K562 (cell line): ENCODE measurements around the gene LRRC71. TPM values are rescaled to one million over a fixed set of nuclear protein-coding genes. Genes with fewer than 3 reads are reported as not detected.

ENCODE experiments used
- HINFP ChIP-seq: fragments of 450-650 bp; conservative IDR thresholded peaks from 2 replicates; pipeline ENCODE4 v1.6.1; 2016; ENCODE audit warnings: missing genetic modification characterization, low read depth, mild to moderate bottlenecking, control low read depth, missing compliant biosample characterization
- IRF1 ChIP-seq: sonication (generic); formaldehyde crosslinking; IDR thresholded peaks from 2 replicates; pipeline ENCODE4 v1.8.0; 2022; ENCODE audit warnings: missing genetic modification reagents, mild to moderate bottlenecking, borderline replicate concordance
- MCM3 ChIP-seq: fragments of 450-650 bp; IDR thresholded peaks from 2 replicates; pipeline ENCODE4 v1.6.1; 2016
- NCOR1 ChIP-seq: fragments of 450-650 bp; IDR thresholded peaks from 2 replicates; pipeline ENCODE4 v1.6.1; 2016; ENCODE audit warnings: mild to moderate bottlenecking, moderate library complexity
- RBM17 ChIP-seq: fragments of 200-400 bp; formaldehyde crosslinking; IDR thresholded peaks from 2 replicates; pipeline ENCODE4 v1.6.1; 2017; ENCODE audit warnings: low read depth, mild to moderate bottlenecking, low read length, borderline replicate concordance
- SAFB2 ChIP-seq: fragments of 200-400 bp; formaldehyde crosslinking; IDR thresholded peaks from 2 replicates; pipeline ENCODE4 v1.6.1; 2018; ENCODE audit warnings: borderline replicate concordance, low read length, low read depth, moderate library complexity; ENCODE audit not compliant: severe bottlenecking
- YY1 ChIP-seq, 3 experiments: IDR thresholded peaks; 2 replicates each; pipeline ENCODE4 v1.6.1; 2011; ENCODE audit warnings: low read length in 2 of 3, mild to moderate bottlenecking in 2 of 3, moderate library complexity in 2 of 3, borderline replicate concordance in 1 of 3, control low read depth in 1 of 3, low read depth in 1 of 3; ENCODE audit not compliant: insufficient read depth in 3 of 3, insufficient replicate concordance in 2 of 3, control insufficient read depth in 1 of 3, insufficient read length in 1 of 3; ENCODE audit errors: extremely low read depth in 1 of 3
- ZFX ChIP-seq: sonication (generic); formaldehyde crosslinking; IDR thresholded peaks from 2 replicates; pipeline ENCODE4 v1.8.0; 2022; ENCODE audit warnings: mild to moderate bottlenecking, missing genetic modification reagents, moderate library complexity
- ZNF224 ChIP-seq: sonication (generic); formaldehyde crosslinking; IDR thresholded peaks from 2 replicates; pipeline ENCODE4 v1.8.0; 2022; ENCODE audit warnings: mild to moderate bottlenecking, missing genetic modification reagents
- ZNF324 ChIP-seq: fragments of 250-450 bp; sonication (Bioruptor Pico); IDR thresholded peaks from 2 replicates; pipeline ENCODE4 v1.4.0; 2020; ENCODE audit warnings: mild to moderate bottlenecking
- ZNF644 ChIP-seq: fragments of 200-800 bp; sonication (Bioruptor generic); IDR thresholded peaks from 2 replicates; pipeline ENCODE4 v1.6.1; 2016; ENCODE audit warnings: low read depth, missing genetic modification characterization, missing compliant biosample characterization
- ZNF79 ChIP-seq: fragments of 250-450 bp; sonication (Bioruptor Pico); IDR thresholded peaks from 2 replicates; pipeline ENCODE4 v1.4.0; 2020; ENCODE audit warnings: low read depth, mild to moderate bottlenecking, moderate library complexity
- ZNF830 ChIP-seq: fragments of 250-450 bp; sonication (Bioruptor Pico); IDR thresholded peaks from 2 replicates; pipeline ENCODE4 v1.5.0; 2021; ENCODE audit warnings: mild to moderate bottlenecking
- polyA plus RNA-seq, 8 experiments: library from polyadenylated mRNA; depleted of rRNA in 4 of 8; stranded (reverse) in 5 of 8; unstranded in 3 of 8; fragments of >200 nt; fragmentation: Nextera tagmentation in 2 of 8; fragmentation: Illumina TruSeq in 1 of 8; extraction: Ambion mirVana in 2 of 8; extraction: Trizol in 1 of 8; gene quantifications; 2 replicates each; pipeline versions ENCODE4 v1.2.1 to v1.2.3, GENCODE V29; 2011 to 2014; ENCODE audit warnings: inconsistent platforms in 1 of 8, missing spikeins in 1 of 8
- total RNA-seq, 7 experiments: library from RNA; depleted of rRNA in 6 of 7; stranded (reverse); fragments of >200 nt in 6 of 7; fragmentation: Illumina TruSeq in 2 of 7; extraction: Trizol in 2 of 7; gene quantifications; 2 replicates each; pipeline versions ENCODE4 v1.2.1 to v1.2.3, GENCODE V29; 2011 to 2021; ENCODE audit warnings: low replicate concordance in 1 of 7
- TF ChIP-seq, protein P1 (sequence below): fragments of 250-450 bp; sonication (Bioruptor Pico); IDR thresholded peaks from 2 replicates; pipeline ENCODE4 v1.8.0; 2022; ENCODE audit warnings: inconsistent platforms, mild to moderate bottlenecking, moderate library complexity, borderline replicate concordance

LRRC71 gene
- total and polyA plus RNA-seq, 9 of the 15 experiments (the other 6 are each of a cell fraction or from before 2014, with no cell fraction given), result 0.06 to 1.2 (median 0.51) TPM; not detected in 1

GRCh38 chr1:156912861-156913808 is 7.3 kb upstream of the LRRC71 start (continued):
- TF ChIP-seq ZNF324 (no peak), ZNF830 (CRISPR knock-in tag) (no peak), IRF1 (no peak), ZNF224 (CRISPR knock-in tag) (peak; percentile 66; the same call in 1 of the 2 replicates), YY1 (IDR thresholded peaks at IDR 0.05; ENCODE audit: borderline replicate concordance in 1 of 3, control insufficient read depth in 1 of 3, extremely low read depth in 1 of 3, insufficient read depth in 3 of 3, insufficient read length in 1 of 3, insufficient replicate concordance in 2 of 3, low read depth in 1 of 3, low read length in 2 of 3) (peak in 1 of 3 experiments; percentile 43), NCOR1 (no peak), RBM17 (no peak), SAFB2 (no peak), ZNF79 (CRISPR knock-in tag) (no peak), ZNF644 (tag) (no peak), ZFX (CRISPR knock-in tag) (peak; percentile 71), HINFP (no peak), MCM3 (no peak)
- TF ChIP-seq, protein P1, sequence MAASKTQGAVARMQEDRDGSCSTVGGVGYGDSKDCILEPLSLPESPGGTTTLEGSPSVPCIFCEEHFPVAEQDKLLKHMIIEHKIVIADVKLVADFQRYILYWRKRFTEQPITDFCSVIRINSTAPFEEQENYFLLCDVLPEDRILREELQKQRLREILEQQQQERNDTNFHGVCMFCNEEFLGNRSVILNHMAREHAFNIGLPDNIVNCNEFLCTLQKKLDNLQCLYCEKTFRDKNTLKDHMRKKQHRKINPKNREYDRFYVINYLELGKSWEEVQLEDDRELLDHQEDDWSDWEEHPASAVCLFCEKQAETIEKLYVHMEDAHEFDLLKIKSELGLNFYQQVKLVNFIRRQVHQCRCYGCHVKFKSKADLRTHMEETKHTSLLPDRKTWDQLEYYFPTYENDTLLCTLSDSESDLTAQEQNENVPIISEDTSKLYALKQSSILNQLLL, result no peak
